AG04450 (cell line): ENCODE measurements around the gene ATP5MC2. TPM values are rescaled to one million over a fixed set of nuclear protein-coding genes. Genes with fewer than 3 reads are reported as not detected.
"Not testable (repeated sequence)": the region's sequence is repeated elsewhere in the genome, so short reads cannot be mapped to it uniquely, and the experiment has no call there.

ENCODE experiments used
- CTCF ChIA-PET: fragments of 300-600, 350-600 bp; formaldehyde crosslinking; extraction: SDS; loops from one replicate; lab custom pipeline; 2022; ENCODE audit warnings: antibody characterized with exemption, inconsistent platforms; lab: Charles Lee
- POLR2A ChIA-PET: fragments of 350-600 bp; formaldehyde crosslinking; extraction: SDS; loops from one replicate; lab custom pipeline; 2021; ENCODE audit warnings: antibody characterized with exemption, inconsistent platforms; lab: Yijun Ruan, JAX
- DNase-seq: peaks from one replicate; pipeline ENCODE4 v3.0.0-alpha.2; 2011; ENCODE audit warnings: low read depth, low spot score
- H3K27ac ChIP-seq: one replicate; pipeline ENCODE4 v1.5.1; 2012; ENCODE audit warnings: low read depth, low read length, control low read depth
- H3K27me3 ChIP-seq: one replicate; pipeline ENCODE4 v1.6.0; 2012; ENCODE audit warnings: low read length; ENCODE audit not compliant: control insufficient read depth, insufficient read depth
- H3K4me3 ChIP-seq: 2 replicates; pipeline ENCODE4 v1.5.1; 2011; ENCODE audit warnings: mild to moderate bottlenecking, low read depth, low read length, control low read depth
- H3K9me3 ChIP-seq: 2 replicates; pipeline ENCODE4 v1.5.1; 2012; ENCODE audit warnings: low read length; ENCODE audit not compliant: control insufficient read depth, insufficient read depth
- CTCF ChIP-seq: IDR thresholded peaks from 2 replicates; pipeline ENCODE4 v1.5.1; 2011; ENCODE audit warnings: low read depth, low read length, control low read depth, inconsistent platforms
- polyA plus RNA-seq: library from polyadenylated mRNA; depleted of rRNA; stranded (reverse); fragments of >200 nt; gene quantifications from 2 replicates; pipeline ENCODE4 v1.2.3, GENCODE V29; 2011

The ATP5MC2 gene
- polyA plus RNA-seq, 1 experiment, result 261 TPM

- Histone ChIP-seq H3K9me3 (no peaks in the 10 kb centered on the region), H3K27me3 (no peaks in the 10 kb centered on the region), H3K4me3 (no peak overlapping the region), H3K27ac (no peak overlapping the region)
- no peak for DNase-seq
- POLR2A ChIA-PET, result no interaction called here
- CTCF ChIA-PET, result no interaction called here
- no peak for TF ChIP-seq CTCF
Observed at GRCh38 chr12:53651737-53652136, 24.1 kb downstream of the ATP5MC2 start.

- CTCF ChIA-PET, H3K9me3 ChIP-seq, H3K27me3 ChIP-seq, DNase-seq, H3K27ac ChIP-seq, H3K4me3 ChIP-seq, POLR2A ChIA-PET: not testable (repeated sequence)
Observed at GRCh38 chr12:53646300-53646699, 29.6 kb downstream of the ATP5MC2 start.

DNA sequence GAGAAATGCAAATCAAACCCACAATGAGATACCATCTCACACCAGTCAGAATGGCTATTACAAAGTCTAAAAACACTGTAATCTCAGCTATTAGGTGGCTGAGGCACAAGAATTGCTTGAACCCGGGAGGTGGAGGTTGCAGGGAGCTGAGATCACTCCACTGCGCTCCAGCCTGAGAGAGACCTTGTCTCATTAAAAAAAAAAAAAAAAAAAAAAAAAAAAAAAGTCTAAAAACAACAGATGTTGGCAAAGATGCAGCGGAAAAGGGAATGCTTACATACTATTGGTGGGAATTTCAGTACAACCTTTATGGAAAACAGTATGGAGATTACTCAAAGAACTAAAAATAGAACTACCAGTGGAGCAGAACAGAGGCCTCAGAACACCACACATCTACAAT lies 30.7 kb downstream of the ATP5MC2 start:
- TF ChIP-seq CTCF, result no peak
- POLR2A ChIA-PET, result no interaction called here
- no peak for DNase-seq

GRCh38 chr12:53644133-53644532 lies 31.8 kb downstream of the ATP5MC2 start:
- CTCF ChIA-PET, result no interaction called here
- Histone ChIP-seq H3K27me3 (no peaks in the 10 kb centered on the region), H3K4me3 (no peak overlapping the region), H3K9me3 (no peaks in the 10 kb centered on the region), H3K27ac (no peak overlapping the region)
- DNase-seq, result no peak
- no peak for TF ChIP-seq CTCF
- POLR2A ChIA-PET, result no interaction called here

More for the DNA sequence above, 30.7 kb downstream of the ATP5MC2 start:
- CTCF ChIA-PET, result interaction anchor here (0.6 kb wide), 1 partner anchor 57 kb away, joined by 3 read pairs; no protein-coding TSS in a partner anchor
- no peak overlapping the region for H3K4me3 ChIP-seq
- no peaks in the 10 kb centered on the region for H3K27me3 ChIP-seq
- no peak overlapping the region for H3K27ac ChIP-seq
- no peaks in the 10 kb centered on the region for H3K9me3 ChIP-seq

- Histone ChIP-seq H3K27me3 (no peaks in the 10 kb centered on the region), H3K27ac (no peak overlapping the region), H3K9me3 (no peaks in the 10 kb centered on the region), H3K4me3 (no peak overlapping the region)
- ChIA-PET CTCF (interaction anchor here (0.5 kb wide), 1 partner anchor 13 kb away, joined by 5 read pairs; no protein-coding TSS in a partner anchor), POLR2A (no interaction called here)
- TF ChIP-seq CTCF, result no peak
- DNase-seq, result no peak
Observed at GRCh38 chr12:53643232-53643979, 32.5 kb downstream of the ATP5MC2 start.
